Uterus (tissue), 4 donors: Measurements from ENCODE around the gene RAD51AP1. TPM values are rescaled to one million over a fixed set of nuclear protein-coding genes. Genes with fewer than 3 reads are reported as not detected.
A peak's percentile ranks its signal among the peaks of the same experiment; 100 is the strongest.

Experiments used
- DNase-seq, 2 donors: peaks; one replicate each; pipeline ENCODE4 v3.0.0-alpha.2; 2019 to 2020
- H3K27ac ChIP-seq, 2 donors: fragments of 200-600 bp; sonication (generic); 1 replicate in 1 of 2; 2 replicates in 1 of 2; pipeline ENCODE4 v1.5.1; 2016 to 2018
- H3K27me3 ChIP-seq, 2 donors: fragments of 200-600 bp; sonication (generic); one replicate each; pipeline ENCODE4 v1.5.1; 2018 to 2019; ENCODE audit warnings: control low read depth in 1 of 2
- H3K36me3 ChIP-seq, 2 donors: fragments of 200-600 bp; sonication (generic); one replicate each; pipeline ENCODE4 v1.5.1; 2019; ENCODE audit warnings: control low read depth in 1 of 2
- H3K4me1 ChIP-seq, 2 donors: fragments of 200-600 bp; sonication (generic); one replicate each; pipeline ENCODE4 v1.5.1; 2018 to 2019; ENCODE audit warnings: control low read depth in 1 of 2
- H3K4me3 ChIP-seq, 2 donors: fragments of 200-600 bp; sonication (generic); 1 replicate in 1 of 2; 2 replicates in 1 of 2; pipeline ENCODE4 v1.5.1; 2018 to 2019; ENCODE audit warnings: mild to moderate bottlenecking in 1 of 2
- H3K9me3 ChIP-seq, 2 donors: fragments of 200-600 bp; sonication (generic); one replicate each; pipeline ENCODE4 v1.5.1; 2019; ENCODE audit warnings: control low read depth in 1 of 2
- POLR2A ChIP-seq, 2 donors: fragments of 450-650 bp; IDR thresholded peaks; one replicate each; pipeline ENCODE4 v1.6.1; 2016; ENCODE audit warnings: antibody characterized with exemption in 2 of 2, mild to moderate bottlenecking in 1 of 2, moderate library complexity in 1 of 2
- intact Hi-C: fragments of 100-400 bp; cut with DNase I; formaldehyde crosslinking; loops from one replicate; pipeline ENCODE4 v1.15.1; 2023; ENCODE audit warnings: low total_unique reads
- total RNA-seq, 4 donors: library from RNA; depleted of rRNA in 3 of 4; stranded (reverse); fragments of >200 nt in 3 of 4; gene quantifications; one replicate each; pipeline versions ENCODE4 v1.1.0 to v1.2.4, GENCODE V29; 2014 to 2023
- TF ChIP-seq, protein P1 (sequence below), 4 experiments: fragments of 200-600 bp in 2 of 4; fragments of 450-650 bp in 2 of 4; sonication (generic) in 2 of 4; IDR thresholded peaks; one replicate each; pipeline ENCODE4 v1.5.1; 2016 to 2019; ENCODE audit warnings: antibody characterized with exemption in 4 of 4, mild to moderate bottlenecking in 2 of 4, moderate library complexity in 1 of 4
- donor health status: DM: yes; HTN: yes; CAD: no.

RAD51AP1 gene
- total RNA-seq, 4 donors from 2014 or later: 1.3 to 22.8 TPM; not detected in 2

DNA sequence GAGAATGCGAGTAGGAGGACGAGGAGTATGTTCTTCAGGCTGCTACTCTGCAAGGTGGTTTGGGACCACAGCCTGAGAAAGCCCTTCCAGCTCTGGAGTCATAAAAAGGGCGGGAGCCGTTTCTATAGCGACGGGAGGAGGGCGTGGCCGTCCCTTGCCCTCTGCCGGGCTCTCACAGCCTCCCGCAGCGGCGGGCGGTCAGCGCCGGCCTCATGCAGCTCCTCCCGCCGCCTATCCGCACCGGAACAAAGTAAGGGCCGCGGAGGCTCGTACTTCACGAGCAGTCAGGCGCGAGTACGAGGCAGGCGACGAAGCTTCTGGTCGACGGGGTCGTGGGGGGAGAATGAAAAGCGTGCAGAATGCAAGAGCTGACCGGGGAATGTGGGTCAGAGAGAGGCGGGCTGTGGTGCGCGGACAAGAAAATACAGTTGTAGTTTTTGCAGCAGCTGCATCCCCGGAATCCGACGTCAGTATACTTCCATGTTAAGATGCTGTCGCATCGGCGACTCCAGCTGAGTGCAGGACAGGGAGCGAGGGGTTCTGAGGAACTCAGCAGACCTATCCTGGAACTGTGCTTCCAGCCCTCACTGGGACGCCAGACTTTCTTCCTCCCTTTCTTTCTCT lies 23.5 kb downstream of the RAD51AP1 start, which contains the start of gene DYRK4:
TSS of gene DYRK4 (plus strand) at position 175 of the 624 bp plus-strand sequence. CDS start at position 213, 38 bp downstream.
- no peak within 1 kb of the TSS for H3K27ac ChIP-seq
- H3K4me3 ChIP-seq: peak within 1 kb of the TSS in 1 of 2 donors; percentile 23
- no peaks in the 10 kb centered on the region for H3K4me1 ChIP-seq
- TF ChIP-seq POLR2A (IDR thresholded peaks at IDR 0.05): no peak
- TF ChIP-seq, protein P1, sequence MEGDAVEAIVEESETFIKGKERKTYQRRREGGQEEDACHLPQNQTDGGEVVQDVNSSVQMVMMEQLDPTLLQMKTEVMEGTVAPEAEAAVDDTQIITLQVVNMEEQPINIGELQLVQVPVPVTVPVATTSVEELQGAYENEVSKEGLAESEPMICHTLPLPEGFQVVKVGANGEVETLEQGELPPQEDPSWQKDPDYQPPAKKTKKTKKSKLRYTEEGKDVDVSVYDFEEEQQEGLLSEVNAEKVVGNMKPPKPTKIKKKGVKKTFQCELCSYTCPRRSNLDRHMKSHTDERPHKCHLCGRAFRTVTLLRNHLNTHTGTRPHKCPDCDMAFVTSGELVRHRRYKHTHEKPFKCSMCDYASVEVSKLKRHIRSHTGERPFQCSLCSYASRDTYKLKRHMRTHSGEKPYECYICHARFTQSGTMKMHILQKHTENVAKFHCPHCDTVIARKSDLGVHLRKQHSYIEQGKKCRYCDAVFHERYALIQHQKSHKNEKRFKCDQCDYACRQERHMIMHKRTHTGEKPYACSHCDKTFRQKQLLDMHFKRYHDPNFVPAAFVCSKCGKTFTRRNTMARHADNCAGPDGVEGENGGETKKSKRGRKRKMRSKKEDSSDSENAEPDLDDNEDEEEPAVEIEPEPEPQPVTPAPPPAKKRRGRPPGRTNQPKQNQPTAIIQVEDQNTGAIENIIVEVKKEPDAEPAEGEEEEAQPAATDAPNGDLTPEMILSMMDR (IDR thresholded peaks at IDR 0.05): no peak
- peak; percentile 66 to 74 for DNase-seq
- no peaks in the 10 kb centered on the region for H3K36me3 ChIP-seq
- intact Hi-C loops: no loop called here
- H3K27me3 ChIP-seq: no peaks in the 10 kb centered on the region
- H3K9me3 ChIP-seq: no peaks in the 10 kb centered on the region

- TF ChIP-seq, protein P1 (IDR thresholded peaks at IDR 0.05): no peak
- TF ChIP-seq POLR2A (IDR thresholded peaks at IDR 0.05): no peak
- H3K9me3 ChIP-seq: no peaks in the 10 kb centered on the region
- DNase-seq: no peak
- H3K27ac ChIP-seq: no peak overlapping the region
- no peaks in the 10 kb centered on the region for H3K27me3 ChIP-seq
- no peaks in the 10 kb centered on the region for H3K36me3 ChIP-seq
- no peaks in the 10 kb centered on the region for H3K4me1 ChIP-seq
- no peak overlapping the region for H3K4me3 ChIP-seq
- intact Hi-C loops: no loop called here
These were observed 24.6 kb downstream of the RAD51AP1 start for GRCh38 chr12:4563336-4563735.

DNA sequence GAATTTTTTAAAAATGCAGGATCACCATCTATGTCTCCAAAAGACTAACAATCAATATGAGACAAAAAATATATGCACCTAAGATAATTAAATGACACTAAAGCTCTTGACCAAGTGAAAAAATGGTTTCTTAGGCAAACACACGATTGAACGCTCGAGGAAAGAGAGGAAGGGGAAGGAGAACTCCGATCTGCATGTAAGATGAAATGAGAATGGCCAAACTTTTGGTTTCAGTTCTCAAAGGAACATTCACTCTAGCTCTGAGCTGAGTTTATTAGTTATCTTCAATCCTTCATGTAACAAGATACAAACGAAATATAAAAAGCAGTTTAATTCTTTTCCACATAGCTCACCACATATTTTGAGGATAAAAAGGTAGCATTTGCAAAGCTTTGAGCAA lies 26.1 kb downstream of the RAD51AP1 start:
- no peak for DNase-seq
- Histone ChIP-seq H3K4me3 (no peak overlapping the region), H3K9me3 (no peaks in the 10 kb centered on the region), H3K27me3 (no peaks in the 10 kb centered on the region), H3K27ac (no peak overlapping the region), H3K36me3 (no peaks in the 10 kb centered on the region), H3K4me1 (no peaks in the 10 kb centered on the region)
- intact Hi-C loops: no loop called here
- no peak for TF ChIP-seq POLR2A (IDR thresholded peaks at IDR 0.05)
- TF ChIP-seq, protein P1 (IDR thresholded peaks at IDR 0.05): no peak

DNA sequence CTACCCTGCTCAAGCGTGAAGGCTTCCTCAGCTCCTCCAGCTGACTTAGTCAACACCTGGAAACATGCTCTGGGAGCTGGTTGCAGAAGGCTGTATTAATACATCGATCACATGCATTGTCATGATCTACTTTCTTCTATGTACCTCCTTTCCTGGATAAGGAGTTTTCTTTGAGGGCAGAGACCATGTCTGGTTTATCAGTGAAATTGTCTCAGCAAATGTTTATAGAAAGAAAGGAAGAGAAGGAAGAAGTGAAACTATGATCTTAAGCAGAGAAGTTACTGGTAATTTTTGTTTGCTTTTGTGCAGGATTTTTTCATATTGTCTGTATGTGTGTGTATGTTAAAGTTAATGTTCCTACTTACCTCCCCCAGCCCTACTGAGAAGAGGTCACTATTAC lies 27.8 kb downstream of the RAD51AP1 start:
- Histone ChIP-seq H3K36me3 (no peaks in the 10 kb centered on the region), H3K4me1 (no peaks in the 10 kb centered on the region), H3K4me3 (no peak overlapping the region), H3K27me3 (no peaks in the 10 kb centered on the region), H3K9me3 (no peaks in the 10 kb centered on the region), H3K27ac (no peak overlapping the region)
- no peak for DNase-seq
- TF ChIP-seq, protein P1 (IDR thresholded peaks at IDR 0.05): no peak
- no peak for TF ChIP-seq POLR2A (IDR thresholded peaks at IDR 0.05)
- intact Hi-C loops: no loop called here

DNA sequence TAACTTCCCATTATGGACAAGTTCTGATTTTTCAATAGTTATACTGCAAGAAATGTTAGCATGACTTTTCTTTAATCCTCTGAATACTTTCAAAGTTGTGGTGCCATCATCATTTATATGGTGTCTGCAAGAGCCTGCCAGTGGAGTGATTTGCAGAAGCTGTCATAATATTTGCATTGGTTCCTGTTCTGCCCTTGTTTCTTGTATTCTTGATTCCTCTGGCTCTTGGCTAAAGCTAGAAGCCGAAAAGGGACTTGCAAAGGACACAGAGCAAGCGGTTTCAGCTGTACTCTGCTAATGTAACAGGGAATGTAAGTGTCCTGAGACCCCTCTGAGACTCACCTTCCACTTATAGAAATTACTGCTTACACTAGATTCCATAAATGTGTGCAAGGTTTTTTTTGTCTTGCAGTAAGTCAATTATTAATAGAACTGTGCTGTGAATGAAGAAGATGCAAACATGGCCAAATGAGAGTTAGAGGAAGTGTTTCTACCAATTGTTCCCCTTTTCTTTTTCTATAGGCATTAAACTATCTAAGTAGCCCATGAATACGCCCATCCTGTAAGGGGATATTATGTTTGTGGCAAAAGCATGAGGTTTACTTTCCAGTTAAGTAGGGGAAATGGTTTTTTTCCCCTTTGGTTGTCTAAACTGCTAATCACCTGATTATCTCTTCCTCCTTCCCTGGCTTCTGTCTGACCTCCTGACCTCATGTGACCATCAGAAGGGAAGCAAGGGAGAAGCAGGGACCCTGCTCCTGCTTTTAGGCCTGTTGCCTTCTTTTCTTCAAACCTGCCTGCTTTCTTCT lies 28.6 kb downstream of the RAD51AP1 start:
- TF ChIP-seq POLR2A (IDR thresholded peaks at IDR 0.05): no peak
- Histone ChIP-seq H3K36me3 (no peaks in the 10 kb centered on the region), H3K9me3 (no peaks in the 10 kb centered on the region), H3K27ac (no peak overlapping the region), H3K4me1 (no peaks in the 10 kb centered on the region), H3K4me3 (no peak overlapping the region), H3K27me3 (no peaks in the 10 kb centered on the region)
- intact Hi-C loops: no loop called here
- DNase-seq: no peak
